HPDE6-E6E7 (cell line): ENCODE results near the gene AVPI1.
A peak's percentile ranks its signal among the peaks of the same experiment; 100 is the strongest.
"Not testable (repeated sequence)": the region's sequence is repeated elsewhere in the genome, so short reads cannot be mapped to it uniquely, and the experiment has no call there.

Experiments
- DNase-seq: peaks from one replicate; pipeline ENCODE4 v3.0.0; 2011; ENCODE audit warnings: missing footprints; ENCODE audit errors: extremely low spot score

The AVPI1 gene

DNA sequence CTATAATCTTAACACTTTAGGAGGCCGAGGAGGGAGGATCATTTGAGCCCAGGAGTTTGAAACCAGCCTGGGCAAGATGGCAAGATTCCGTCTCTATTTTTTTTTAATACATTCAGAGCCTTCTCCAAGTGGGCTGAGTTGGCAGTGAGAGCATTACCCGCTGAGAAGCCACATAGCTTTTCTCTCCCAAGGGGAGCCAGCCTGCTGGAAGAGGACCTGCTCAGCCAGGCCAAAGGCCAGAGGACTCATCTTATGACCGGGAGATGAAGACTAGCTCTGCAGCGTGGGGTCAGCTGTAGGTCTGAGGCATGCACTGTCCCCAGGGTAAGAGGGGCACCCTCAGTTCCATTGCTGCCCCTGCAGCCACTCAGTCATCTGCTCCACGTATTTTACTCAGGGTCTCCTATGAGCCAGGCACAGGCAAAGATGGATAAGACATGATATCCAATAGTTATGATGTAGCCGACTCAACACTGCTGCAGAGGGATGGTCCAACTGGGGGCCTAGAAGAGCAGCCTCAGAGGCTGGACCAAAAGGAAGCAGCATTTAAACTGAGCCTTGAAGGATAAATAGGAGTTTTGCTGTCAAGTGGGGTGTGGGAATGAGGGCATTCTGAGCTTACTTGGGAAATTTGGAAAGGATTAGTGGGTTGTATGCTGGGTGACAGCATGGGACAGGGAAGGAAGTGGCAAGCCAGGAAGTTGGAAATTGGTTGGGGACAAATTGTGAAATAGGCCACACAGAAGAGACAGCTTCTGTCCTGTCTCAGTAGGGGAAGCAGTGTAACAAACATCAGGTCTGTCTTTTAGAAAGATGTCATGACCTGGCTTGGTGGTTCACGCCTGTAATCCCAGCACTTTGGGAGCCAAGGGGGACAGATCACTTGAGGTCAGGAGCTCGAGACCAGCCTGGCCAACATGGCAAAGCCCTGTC is 24.9 kb upstream of the AVPI1 start:
- DNase-seq, result no peak

- no peak for DNase-seq
Measured at GRCh38 chr10:97708976-97709946, 22.2 kb upstream of the AVPI1 start.

- no peak for DNase-seq
Measured at GRCh38 chr10:97708167-97708566, 21.1 kb upstream of the AVPI1 start.

DNA sequence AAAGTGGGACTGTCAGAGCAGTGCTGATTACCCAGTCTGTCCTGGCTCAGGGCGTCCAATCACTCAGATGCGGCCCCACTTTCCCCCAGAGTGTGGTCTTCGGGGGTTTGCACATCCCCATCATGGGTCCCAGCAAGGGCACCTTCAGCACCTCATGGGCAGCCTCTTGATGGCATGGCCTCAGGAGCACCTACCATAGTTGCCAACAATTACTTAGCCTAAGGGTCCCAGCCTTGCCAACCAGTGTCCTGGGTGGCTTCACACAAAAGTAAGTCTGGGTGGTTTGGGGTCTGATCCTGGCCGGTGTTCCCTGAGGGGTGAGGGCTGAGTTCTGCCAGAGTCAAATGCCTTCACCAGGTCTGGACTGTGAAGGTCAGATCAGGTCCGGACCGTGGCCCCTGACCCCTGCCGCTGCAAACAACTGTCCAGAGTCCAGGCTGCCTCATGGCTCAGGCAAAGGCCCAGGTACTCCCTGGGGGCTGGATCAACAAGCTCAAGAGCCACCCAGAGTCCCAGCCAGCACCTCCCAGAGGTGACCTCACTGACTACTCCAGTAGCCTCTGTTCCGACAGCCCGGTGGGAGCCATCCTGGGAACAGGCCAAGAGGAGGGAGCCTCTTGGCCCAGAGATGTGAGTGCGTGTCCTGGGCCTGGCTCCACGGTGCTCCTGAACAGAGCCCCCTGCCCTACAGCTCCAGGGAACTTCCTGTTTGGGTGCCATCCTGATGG is 20.3 kb upstream of the AVPI1 start:
- DNase-seq, result no peak

GRCh38 chr10:97705006-97705670 is 18.1 kb upstream of the AVPI1 start:
- no peak for DNase-seq

DNA sequence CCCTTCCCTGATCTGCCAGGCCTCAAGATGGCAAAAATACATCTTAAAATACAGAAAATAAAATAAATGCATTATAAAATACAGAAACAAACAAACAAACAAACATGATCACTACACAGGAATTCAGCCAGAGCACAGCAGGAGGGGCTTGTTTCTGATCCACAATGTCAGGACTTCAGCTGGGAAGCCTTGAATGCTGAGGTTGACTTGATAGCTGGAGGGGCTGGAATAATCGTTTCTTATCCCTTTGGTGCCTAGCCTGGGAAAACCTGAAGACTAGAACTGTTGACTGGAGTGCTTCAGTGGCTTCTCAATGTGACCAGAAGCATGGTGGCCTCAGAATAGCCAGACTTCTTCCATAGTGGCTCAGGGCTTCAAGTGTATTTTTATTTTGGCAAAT is 17.3 kb upstream of the AVPI1 start:
- no peak for DNase-seq

GRCh38 chr10:97703398-97704067 is 16.5 kb upstream of the AVPI1 start:
- no peak for DNase-seq

DNA sequence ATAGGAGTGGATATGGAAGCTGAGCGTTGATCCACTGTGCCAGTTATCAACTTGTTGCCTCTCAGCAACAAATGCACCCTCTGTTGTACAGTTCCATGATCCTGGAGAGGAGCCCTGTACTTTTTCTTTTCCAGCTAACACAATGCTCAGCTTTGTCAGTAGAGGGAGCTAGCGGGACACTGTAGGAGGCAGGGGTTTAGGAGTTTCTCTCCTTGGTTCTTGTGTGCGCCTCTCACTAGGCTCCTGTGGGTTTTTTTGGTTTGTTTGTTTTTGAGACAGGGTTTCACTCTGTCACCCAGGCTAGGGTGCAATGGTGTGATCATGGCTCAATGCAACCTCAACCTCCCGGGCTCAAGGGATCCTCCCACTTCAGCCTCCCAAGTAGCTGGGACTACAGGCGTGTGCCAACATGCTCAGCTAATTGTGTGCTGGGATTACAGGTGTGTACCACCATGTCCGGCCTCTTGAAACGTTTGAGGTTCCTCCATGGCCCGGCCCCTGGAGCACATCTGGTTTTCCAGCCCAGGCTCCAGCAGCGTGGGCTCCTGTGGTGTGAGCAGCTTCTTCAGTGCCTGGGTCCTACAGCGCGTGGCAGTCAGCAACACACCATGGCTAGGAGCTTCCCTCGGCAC is 14.5 kb upstream of the AVPI1 start:
- peak; percentile 72 for DNase-seq

GRCh38 chr10:97698072-97698655 is 11.1 kb upstream of the AVPI1 start:
- not testable (repeated sequence) for DNase-seq

- DNase-seq, result no peak
Measured at GRCh38 chr10:97690133-97690532, 3.1 kb upstream of the AVPI1 start.

- peak; percentile 83 for DNase-seq
Measured at GRCh38 chr10:97689559-97690020, 2.5 kb upstream of the AVPI1 start.

GRCh38 chr10:97687785-97688781 is 1.0 kb upstream of the AVPI1 start:
- DNase-seq, result no peak

DNA sequence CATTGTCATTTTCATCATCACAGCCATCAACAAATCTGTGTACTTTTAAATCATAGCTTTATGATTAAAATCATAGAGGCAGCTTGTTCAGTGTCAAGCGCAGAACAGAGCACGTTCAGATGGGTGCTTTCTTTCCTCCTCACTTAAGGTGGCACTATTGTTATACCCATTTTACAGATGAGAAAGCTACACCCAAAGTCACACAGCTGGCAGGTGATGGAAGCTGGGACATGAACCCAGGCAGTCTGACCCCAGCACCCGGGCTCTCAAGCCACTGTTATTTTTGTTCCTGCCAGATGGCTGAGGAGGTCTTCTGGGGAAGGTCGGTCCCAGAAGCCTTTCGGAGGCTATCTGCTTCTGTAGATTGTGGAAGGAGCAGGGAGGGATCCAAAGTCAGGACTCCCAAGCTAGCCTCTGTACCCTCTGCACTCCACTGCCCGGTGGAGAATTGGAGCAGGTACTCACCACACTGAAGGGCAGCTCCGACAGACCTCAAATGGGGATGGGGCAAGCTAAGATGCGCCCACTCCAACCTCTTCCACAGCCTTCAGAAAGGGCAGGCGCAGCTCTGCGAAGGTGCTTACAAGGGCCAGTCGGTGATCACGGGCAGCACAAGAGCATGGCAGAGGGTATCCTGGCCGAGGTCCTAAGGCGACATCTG is 610 bp downstream of the AVPI1 start:
- no peak for DNase-seq

DNA sequence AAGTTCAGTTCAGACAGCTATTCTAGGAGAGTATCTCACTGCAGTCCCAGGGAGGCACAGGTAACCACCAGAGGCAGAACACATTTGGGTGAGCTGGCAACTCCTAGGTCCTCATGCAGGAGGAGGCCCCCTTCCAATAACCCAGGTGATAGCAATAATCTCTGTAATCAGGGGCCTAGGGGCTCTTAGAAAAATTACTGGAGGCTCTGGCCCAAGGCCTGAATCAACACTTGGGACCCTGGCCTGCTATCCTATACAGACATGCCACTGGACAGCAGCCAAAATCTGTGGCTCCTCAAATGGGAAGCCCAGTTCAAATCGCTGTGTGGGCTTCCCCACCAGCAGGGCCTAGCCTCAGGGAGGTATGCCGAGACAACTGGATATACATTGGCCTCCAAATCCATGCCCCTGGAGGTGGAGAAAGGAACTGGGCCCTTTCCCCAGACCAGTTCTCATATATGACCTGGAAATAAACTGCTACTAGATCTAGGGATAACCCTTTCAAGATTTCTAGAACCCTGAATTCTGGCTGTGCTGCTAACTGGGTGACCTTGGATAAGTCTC is 1.6 kb downstream of the AVPI1 start:
- DNase-seq, result no peak

DNA sequence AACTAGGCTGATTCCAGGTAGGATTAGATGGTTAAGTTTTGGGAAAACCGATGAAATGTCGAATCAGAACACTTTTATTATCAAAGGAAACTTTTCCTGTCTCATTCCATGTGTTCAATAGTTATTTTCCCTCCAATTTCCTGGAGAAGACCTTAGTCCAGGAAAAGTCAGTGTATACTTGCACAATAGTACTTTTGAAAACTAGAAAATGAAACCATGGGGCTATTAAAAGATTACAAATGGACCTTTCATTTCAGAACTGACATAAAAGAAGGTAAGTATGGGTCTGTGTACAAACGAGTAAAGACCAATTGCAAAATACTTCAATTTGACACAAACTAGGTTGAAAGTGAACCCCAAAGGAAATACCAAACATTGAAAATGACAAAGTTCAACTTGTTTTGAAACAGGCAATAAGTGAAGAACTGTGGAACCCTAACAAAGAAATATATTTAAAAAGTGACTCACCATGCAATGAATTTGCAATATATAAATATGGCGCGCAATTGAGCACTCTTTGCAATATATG is 2.1 kb downstream of the AVPI1 start:
- DNase-seq, result no peak

DNA sequence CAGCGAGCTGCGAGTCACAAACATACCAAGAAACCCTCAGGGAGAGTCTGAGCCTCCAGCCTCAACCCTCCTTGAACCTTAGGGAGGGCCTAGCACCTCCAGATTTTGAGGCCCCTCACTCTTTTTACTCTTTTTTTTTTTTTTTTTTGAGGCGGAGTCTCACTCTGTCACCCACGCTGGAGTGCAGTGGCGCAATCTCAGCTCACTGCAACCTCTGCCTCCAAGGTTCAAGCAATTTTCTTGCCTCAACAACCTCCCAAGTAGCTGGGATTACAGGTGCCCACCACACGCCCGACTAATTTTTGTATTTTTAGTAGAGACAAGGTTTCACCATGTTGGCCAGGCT is 2.7 kb downstream of the AVPI1 start:
- not testable (repeated sequence) for DNase-seq
